GM18873 (cell line): Measurements from ENCODE around the gene PSMB3.
A peak's percentile ranks its signal among the peaks of the same experiment; 100 is the strongest.
"Not testable (repeated sequence)": the region's sequence is repeated elsewhere in the genome, so short reads cannot be mapped to it uniquely, and the experiment has no call there.

Source experiments
- ATAC-seq: cut with Tn5 transposase; IDR thresholded peaks from one replicate; pipeline ENCODE4 v1.9.1; 2021; ENCODE audit warnings: mild to moderate bottlenecking, moderate library complexity, moderate number of reproducible peaks; ENCODE audit not compliant: unreplicated experiment, low FRiP score

Gene PSMB3

GRCh38 chr17:38789185-38789584 lies 36.6 kb downstream of the PSMB3 start:
- ATAC-seq: no peak

- not testable (repeated sequence) for ATAC-seq
Observed at GRCh38 chr17:38790148-38790707, 37.7 kb downstream of the PSMB3 start.

- no peak for ATAC-seq
Observed at GRCh38 chr17:38791162-38791561, 38.6 kb downstream of the PSMB3 start.

- no peak for ATAC-seq
Observed at GRCh38 chr17:38794221-38794620, 41.7 kb downstream of the PSMB3 start.

- ATAC-seq: no peak
Observed at GRCh38 chr17:38796451-38797157, 44.1 kb downstream of the PSMB3 start.

- no peak for ATAC-seq
Observed at GRCh38 chr17:38797158-38797490, 44.6 kb downstream of the PSMB3 start.

- no peak for ATAC-seq
Observed at GRCh38 chr17:38797828-38798227, 45.3 kb downstream of the PSMB3 start.

- peak; percentile 2 for ATAC-seq
Observed at GRCh38 chr17:38798614-38799500, 46.3 kb downstream of the PSMB3 start.

- peak; percentile 85 for ATAC-seq
Observed at GRCh38 chr17:38799501-38800236, 47.1 kb downstream of the PSMB3 start, which contains the start of gene PIP4K2B. TSS of gene PIP4K2B (minus strand) at chr17:38799556. CDS start at chr17:38799424, 132 bp downstream.

GRCh38 chr17:38800237-38800760 lies 47.8 kb downstream of the PSMB3 start:
- no peak for ATAC-seq

- ATAC-seq: no peak
Observed at GRCh38 chr17:38809828-38810227, 57.3 kb downstream of the PSMB3 start.
